ENCODE data around the gene TECPR2. TPM values are rescaled to one million over a fixed set of nuclear protein-coding genes. Genes with fewer than 3 reads are reported as not detected.

TECPR2 gene
- total RNA-seq, 1 experiment from 2014 or later, result 9.3 TPM

GRCh38 chr14:102371361-102371760 is 8.6 kb downstream of the TECPR2 start:
- no peaks in the 10 kb centered on the region for H3K36me3 ChIP-seq (ENCODE audit: control insufficient read depth, insufficient read depth, low read length)
- ChIA-PET CTCF (no interaction called here), POLR2A (no interaction called here)
- intact Hi-C loops (cut with micrococcal nuclease; ENCODE audit: unreplicated experiment), result no loop called here
- BruUV-seq (replicated peaks), result no TSS peak
- Mint-ChIP-seq H3K4me1 (ENCODE audit: low read depth, unreplicated experiment) (no peaks in the 10 kb centered on the region), H3K27ac (ENCODE audit: unreplicated experiment) (no peak overlapping the region), H3K4me3 (ENCODE audit: unreplicated experiment) (no peak overlapping the region), H3K9me3 (ENCODE audit: unreplicated experiment) (no peaks in the 10 kb centered on the region), H3K27me3 (ENCODE audit: insufficient read depth, unreplicated experiment) (no peaks in the 10 kb centered on the region), H3K36me3 (ENCODE audit: insufficient read depth, unreplicated experiment) (no peaks in the 10 kb centered on the region)
- TF ChIP-seq CTCF (IDR thresholded peaks at IDR 0.05; ENCODE audit: insufficient read depth in 1 of 2, low read depth in 1 of 2, low read length in 1 of 2, severe bottlenecking in 1 of 2, unreplicated experiment in 1 of 2), result no peak
- H3K9me3 ChIP-seq, result no peaks in the 10 kb centered on the region
- no peaks in the 10 kb centered on the region for H3K4me1 ChIP-seq
- no peak for DNase-seq
- no peaks in the 10 kb centered on the region for H3K27me3 ChIP-seq (replicated peaks; ENCODE audit: control insufficient read depth, insufficient read depth, low read length)
- no peak overlapping the region for H3K4me3 ChIP-seq (ENCODE audit: low read depth, low read length)

GRCh38 chr14:102373110-102373509 is 10.4 kb downstream of the TECPR2 start:
- H3K4me1 ChIP-seq, result no peaks in the 10 kb centered on the region
- CTCF ChIA-PET, result no interaction called here

GRCh38 chr14:102374264-102374663 is 11.5 kb downstream of the TECPR2 start:
- no peaks in the 10 kb centered on the region for H3K27me3 ChIP-seq (replicated peaks; ENCODE audit: control insufficient read depth, insufficient read depth, low read length)
- POLR2A ChIA-PET, result no interaction called here
- TF ChIP-seq CTCF (IDR thresholded peaks at IDR 0.05; ENCODE audit: insufficient read depth in 1 of 2, low read depth in 1 of 2, low read length in 1 of 2, severe bottlenecking in 1 of 2, unreplicated experiment in 1 of 2), result no peak
- no peaks in the 10 kb centered on the region for H3K4me1 ChIP-seq
- H3K4me3 ChIP-seq (ENCODE audit: low read depth, low read length), result no peak overlapping the region
- Mint-ChIP-seq H3K4me3 (ENCODE audit: unreplicated experiment) (no peak overlapping the region), H3K9me3 (ENCODE audit: unreplicated experiment) (no peaks in the 10 kb centered on the region), H3K4me1 (ENCODE audit: low read depth, unreplicated experiment) (no peaks in the 10 kb centered on the region), H3K36me3 (ENCODE audit: insufficient read depth, unreplicated experiment) (no peaks in the 10 kb centered on the region), H3K27me3 (ENCODE audit: insufficient read depth, unreplicated experiment) (no peaks in the 10 kb centered on the region), H3K27ac (ENCODE audit: unreplicated experiment) (no peak overlapping the region)
- CTCF ChIA-PET, result no interaction called here
- DNase-seq, result no peak
- no TSS peak for BruUV-seq (replicated peaks)
- H3K9me3 ChIP-seq, result no peaks in the 10 kb centered on the region
- no peaks in the 10 kb centered on the region for H3K36me3 ChIP-seq (ENCODE audit: control insufficient read depth, insufficient read depth, low read length)
- intact Hi-C loops (cut with micrococcal nuclease; ENCODE audit: unreplicated experiment), result no loop called here

More at GRCh38 chr14:102373110-102373509, 10.4 kb downstream of the TECPR2 start:
- no TSS peak for BruUV-seq (replicated peaks)
- no peaks in the 10 kb centered on the region for H3K9me3 ChIP-seq
- intact Hi-C loops (cut with micrococcal nuclease; ENCODE audit: unreplicated experiment), result no loop called here
- H3K4me1 Mint-ChIP-seq (ENCODE audit: low read depth, unreplicated experiment), result no peaks in the 10 kb centered on the region
- H3K4me3 ChIP-seq (ENCODE audit: low read depth, low read length), result no peak overlapping the region
- no peaks in the 10 kb centered on the region for H3K9me3 Mint-ChIP-seq (ENCODE audit: unreplicated experiment)
- no peaks in the 10 kb centered on the region for H3K27me3 ChIP-seq (replicated peaks; ENCODE audit: control insufficient read depth, insufficient read depth, low read length)
- POLR2A ChIA-PET, result no interaction called here
- no peak overlapping the region for H3K4me3 Mint-ChIP-seq (ENCODE audit: unreplicated experiment)
- H3K27ac Mint-ChIP-seq (ENCODE audit: unreplicated experiment), result no peak overlapping the region
- TF ChIP-seq CTCF (IDR thresholded peaks at IDR 0.05; ENCODE audit: insufficient read depth in 1 of 2, low read depth in 1 of 2, low read length in 1 of 2, severe bottlenecking in 1 of 2, unreplicated experiment in 1 of 2), result no peak
- no peaks in the 10 kb centered on the region for H3K36me3 ChIP-seq (ENCODE audit: control insufficient read depth, insufficient read depth, low read length)
- H3K27me3 Mint-ChIP-seq (ENCODE audit: insufficient read depth, unreplicated experiment), result no peaks in the 10 kb centered on the region
- H3K36me3 Mint-ChIP-seq (ENCODE audit: insufficient read depth, unreplicated experiment), result no peaks in the 10 kb centered on the region
- DNase-seq, result no peak

All from Caco-2 (cell line).